Measurements from ENCODE around the gene TULP3. TPM values are rescaled to one million over a fixed set of nuclear protein-coding genes. Genes with fewer than 3 reads are reported as not detected.

The TULP3 gene
- total and polyA plus RNA-seq, 10 of the 15 experiments (the other 5 are each of a cell fraction or from before 2014, with no cell fraction given) = 3.1 to 10.4 (median 8.1) TPM

DNA sequence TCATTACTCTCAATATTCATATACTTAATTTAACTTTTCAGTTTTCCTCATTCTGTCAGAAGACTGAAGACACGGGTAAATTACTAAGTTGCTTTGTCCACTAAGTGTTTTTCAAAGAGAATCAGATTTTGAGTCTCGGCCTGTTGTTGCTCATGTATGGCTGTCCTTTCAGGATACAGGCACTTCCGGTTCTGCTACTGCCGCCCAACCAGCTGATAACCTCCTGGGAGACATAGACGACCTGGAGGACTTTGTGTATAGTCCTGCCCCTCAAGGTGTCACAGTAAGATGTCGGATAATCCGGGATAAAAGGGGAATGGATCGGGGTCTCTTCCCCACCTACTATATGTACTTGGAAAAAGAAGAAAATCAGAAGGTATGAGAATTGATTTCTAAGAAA lies 40.2 kb downstream of the TULP3 start:
- ChIA-PET SMC1A (ENCODE audit: uncharacterized antibody, unreplicated experiment) (no interaction called here), POLR2A (no interaction called here), CTCF (interaction anchor here (1.0 to 1.2 kb wide), 3 partner anchors 14 to 142 kb away, joined by 3 read pairs; no protein-coding TSS in a partner anchor), RAD21 (ENCODE audit: unreplicated experiment) (no interaction called here)
- no peaks in the 10 kb centered on the region for H3K27me3 ChIP-seq (replicated peaks in 1 of 2; ENCODE audit: control insufficient read depth in 2 of 2, insufficient read depth in 2 of 2, low read length in 1 of 2)
- H3K9me3 ChIP-seq (replicated peaks; ENCODE audit: control insufficient read depth, insufficient read depth, low read length) = no peaks in the 10 kb centered on the region
- DNase-seq (ENCODE audit: low read depth, low spot score) (no peak), ATAC-seq (no peak), FAIRE-seq (no peak)
- no peaks in the 10 kb centered on the region for H4K20me1 ChIP-seq (ENCODE audit: control insufficient read depth, insufficient read depth)
- intact Hi-C loops (cut with micrococcal nuclease; ENCODE audit: unreplicated experiment) (loop anchor here (5.0 kb wide), 1 partner anchor 39 kb away; the partner anchor contains the start of gene TULP3), in situ Hi-C loops (cut with MboI) (no loop called here)
- TF ChIP-seq CREB1 (IDR thresholded peaks at IDR 0.05; ENCODE audit: low read depth) (no peak), BMI1 (IDR thresholded peaks at IDR 0.05; ENCODE audit: borderline replicate concordance) (no peak), POLR2AphosphoS5 (IDR thresholded peaks at IDR 0.05; ENCODE audit: low read length) (no peak), MTA3 (IDR thresholded peaks at IDR 0.05; ENCODE audit: borderline replicate concordance, low read length) (no peak), KLF5 (IDR thresholded peaks at IDR 0.05; ENCODE audit: partially characterized antibody) (no peak), TCF7 (IDR thresholded peaks at IDR 0.05; ENCODE audit: borderline replicate concordance) (no peak), LARP7 (IDR thresholded peaks at IDR 0.05) (no peak), PAX5 (IDR thresholded peaks at IDR 0.05; ENCODE audit: borderline replicate concordance, low read depth, low read length) (no peak), CBFB (IDR thresholded peaks at IDR 0.05; ENCODE audit: low read depth) (no peak), MYB (IDR thresholded peaks at IDR 0.05; ENCODE audit: borderline replicate concordance, low read depth, low read length) (no peak), FOS (IDR thresholded peaks at IDR 0.05; ENCODE audit: borderline replicate concordance, extremely low read depth, insufficient read length) (no peak), SREBF1 (IDR thresholded peaks at IDR 0.05; ENCODE audit: low read length) (no peak), USF1 (IDR thresholded peaks at IDR 0.05; ENCODE audit: borderline replicate concordance, extremely low read length, insufficient read depth, low read depth, low read length) (no peak), PRDM15 (CRISPR knock-in tag; IDR thresholded peaks at IDR 0.05) (no peak), NFYA (IDR thresholded peaks at IDR 0.05; ENCODE audit: borderline replicate concordance, low read depth, low read length) (no peak), SPI1 (IDR thresholded peaks at IDR 0.05; ENCODE audit: borderline replicate concordance, insufficient read depth, low read depth, low read length) (no peak), RBBP5 (conservative IDR thresholded peaks at IDR 0.05) (no peak)
- H2AFZ ChIP-seq (ENCODE audit: control insufficient read depth, low read depth, low read length) = no peak overlapping the region
- H3K4me3 ChIP-seq = no peak overlapping the region
- BruUV-seq (replicated peaks) = TSS peak; percentile 59
- H3K4me2 ChIP-seq (ENCODE audit: control insufficient read depth, insufficient read depth) = no peak overlapping the region
- no peaks in the 10 kb centered on the region for H3K4me1 ChIP-seq (ENCODE audit: control insufficient read depth, insufficient read depth, low read length)
- H3K9ac ChIP-seq (ENCODE audit: control insufficient read depth, insufficient read depth, low read length) = no peak overlapping the region
- no peaks in the 10 kb centered on the region for H3K79me2 ChIP-seq (ENCODE audit: control insufficient read depth, insufficient read depth, low read length)
- H3K36me3 ChIP-seq (ENCODE audit: control insufficient read depth in 2 of 2, insufficient read depth in 2 of 2, low read length in 1 of 2) = no peaks in the 10 kb centered on the region; a peak in 1 of 4 replicates
- WGBS (ENCODE audit: insufficient coverage, insufficient replicate concordance, low lambda C conversion rate, missing lambda C conversion rate) = 92% methylated on average over 8 of the region's 8 CpGs
- no peak overlapping the region for H3K27ac ChIP-seq (ENCODE audit: control insufficient read depth, insufficient read depth)
